GM18502 (cell line): Measurements from ENCODE around the gene CHID1.

ENCODE experiments used
- ATAC-seq: cut with Tn5 transposase; IDR thresholded peaks from one replicate; pipeline ENCODE4 v1.9.1; 2021; ENCODE audit warnings: mild to moderate bottlenecking; ENCODE audit not compliant: unreplicated experiment, poor library complexity

CHID1 gene

GRCh38 chr11:853682-854448 is 56.7 kb downstream of the CHID1 start:
- no peak for ATAC-seq

- no peak for ATAC-seq
Measured at GRCh38 chr11:852762-853161, 57.8 kb downstream of the CHID1 start.

DNA sequence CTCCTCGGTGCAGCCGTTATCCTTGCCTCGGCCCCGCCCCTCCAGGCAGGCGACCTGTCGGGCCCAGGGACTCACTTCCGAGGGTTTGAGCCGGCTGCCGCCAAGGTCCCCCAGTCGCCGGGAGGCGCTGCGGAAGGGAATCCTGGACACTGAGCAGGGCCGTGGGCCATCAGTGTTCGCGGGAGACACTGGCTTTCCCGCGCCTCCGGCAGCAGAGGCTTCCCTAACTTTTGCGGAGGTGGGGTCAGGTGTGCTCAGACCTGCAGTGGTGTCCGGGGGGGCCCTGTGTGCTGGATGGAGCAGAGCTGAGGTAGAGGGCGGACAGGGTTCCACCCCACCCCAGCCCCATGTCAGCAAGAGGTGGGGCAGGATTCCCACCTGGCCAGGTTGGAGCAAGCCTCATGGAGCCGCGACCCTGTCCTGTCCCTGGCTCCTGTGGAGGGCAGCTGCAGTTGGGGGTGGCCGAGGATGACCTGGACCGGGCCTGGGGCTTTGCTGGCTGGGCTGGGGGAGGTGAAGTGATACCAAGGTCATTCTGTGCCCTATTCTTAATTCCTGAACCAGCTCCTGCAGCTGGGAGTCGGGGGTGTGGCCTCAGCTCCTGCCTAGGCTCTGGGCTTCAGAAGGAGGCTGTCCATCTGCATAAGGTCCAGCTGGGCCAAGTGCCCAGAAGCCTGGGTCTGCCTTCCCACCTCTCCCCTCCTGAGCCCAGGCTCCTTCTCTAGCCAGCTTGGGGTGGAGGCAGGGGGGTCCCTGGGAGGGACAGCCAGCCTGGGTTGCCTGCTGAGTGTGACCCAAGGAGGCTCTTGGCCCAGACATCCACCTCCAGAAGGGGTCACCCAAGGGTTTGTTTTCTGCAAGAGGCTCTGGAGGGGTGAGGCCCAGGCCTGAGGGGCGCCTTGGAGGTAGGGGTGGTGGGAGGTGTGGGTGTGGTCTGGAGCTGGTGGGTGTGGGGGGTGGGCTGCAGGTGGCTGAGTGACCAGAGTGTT is 59.5 kb downstream of the CHID1 start:
- no peak for ATAC-seq

DNA sequence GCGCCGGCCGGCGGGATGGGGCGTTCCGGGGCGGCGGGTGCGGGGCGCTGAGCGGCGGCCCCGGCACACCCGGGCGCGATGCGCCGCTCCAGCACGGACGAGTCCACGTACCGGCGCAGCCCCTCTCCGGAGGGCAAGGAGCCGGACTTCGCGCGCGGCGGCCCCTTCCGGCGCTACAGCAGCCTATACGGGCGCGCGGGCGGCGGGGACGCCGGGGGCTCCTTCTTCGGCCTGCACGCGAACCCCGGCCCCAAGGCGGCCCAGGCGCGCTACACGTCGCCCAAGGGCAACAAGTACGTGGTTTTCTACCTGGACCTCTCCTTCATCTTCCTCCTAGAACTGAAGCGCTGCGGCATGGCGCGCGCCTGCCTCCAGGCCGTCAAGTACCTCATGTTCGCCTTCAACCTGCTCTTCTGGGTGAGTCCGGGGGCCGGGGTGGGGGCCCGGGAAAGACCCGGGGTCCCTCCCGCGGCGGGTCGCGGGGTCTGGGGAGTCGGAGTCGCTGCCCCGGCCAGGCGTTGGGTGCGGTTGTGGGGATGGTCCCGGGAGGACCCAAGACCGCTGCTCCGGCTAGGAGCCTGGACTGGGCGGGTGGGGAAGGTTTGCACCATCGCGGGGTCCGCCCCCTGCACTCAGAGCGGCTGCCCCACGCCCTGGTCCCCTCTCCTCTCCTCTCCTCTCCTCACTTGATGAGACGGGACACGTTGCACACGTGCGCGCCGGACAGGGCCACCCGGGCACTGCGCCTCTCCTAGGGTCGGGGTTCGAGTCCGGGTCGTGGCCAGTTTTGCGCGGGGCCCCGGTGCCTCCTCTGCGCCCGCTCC is 60.4 kb downstream of the CHID1 start:
- no peak for ATAC-seq

- no peak for ATAC-seq
Measured at GRCh38 chr11:849104-849824, 61.3 kb downstream of the CHID1 start.

DNA sequence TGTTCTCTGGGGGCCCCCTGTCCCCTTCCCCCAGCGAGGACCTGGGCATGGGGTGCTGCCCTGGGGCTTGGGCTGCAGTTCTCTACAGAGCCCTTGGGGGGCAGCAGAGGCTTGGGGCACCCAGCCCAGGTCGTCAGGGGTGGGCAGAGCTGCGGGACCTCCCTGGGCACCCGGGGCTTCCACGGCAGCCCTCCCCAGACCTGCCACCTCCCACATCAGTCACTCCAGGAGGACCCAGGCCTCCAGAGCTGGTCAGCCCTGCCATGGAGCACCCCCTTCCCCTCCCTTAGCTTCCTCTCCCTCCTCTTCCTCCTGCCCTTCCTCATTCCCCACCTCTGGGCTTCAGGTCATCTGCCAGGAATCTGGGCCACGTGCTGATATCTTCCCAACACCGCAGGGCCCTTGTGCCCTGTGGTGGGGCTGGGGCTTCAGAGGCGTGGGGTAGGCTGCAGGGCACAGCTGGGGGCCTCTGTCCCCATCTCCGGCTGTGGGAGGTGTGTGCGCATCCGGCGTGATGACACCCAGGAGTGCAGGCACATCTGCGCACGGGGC is 62.2 kb downstream of the CHID1 start:
- no peak for ATAC-seq

- no peak for ATAC-seq
Measured at GRCh38 chr11:847876-848275, 62.7 kb downstream of the CHID1 start.

- ATAC-seq: no peak
Measured at GRCh38 chr11:846496-847098, 64.0 kb downstream of the CHID1 start.

GRCh38 chr11:845872-846495 is 64.6 kb downstream of the CHID1 start:
- no peak for ATAC-seq

DNA sequence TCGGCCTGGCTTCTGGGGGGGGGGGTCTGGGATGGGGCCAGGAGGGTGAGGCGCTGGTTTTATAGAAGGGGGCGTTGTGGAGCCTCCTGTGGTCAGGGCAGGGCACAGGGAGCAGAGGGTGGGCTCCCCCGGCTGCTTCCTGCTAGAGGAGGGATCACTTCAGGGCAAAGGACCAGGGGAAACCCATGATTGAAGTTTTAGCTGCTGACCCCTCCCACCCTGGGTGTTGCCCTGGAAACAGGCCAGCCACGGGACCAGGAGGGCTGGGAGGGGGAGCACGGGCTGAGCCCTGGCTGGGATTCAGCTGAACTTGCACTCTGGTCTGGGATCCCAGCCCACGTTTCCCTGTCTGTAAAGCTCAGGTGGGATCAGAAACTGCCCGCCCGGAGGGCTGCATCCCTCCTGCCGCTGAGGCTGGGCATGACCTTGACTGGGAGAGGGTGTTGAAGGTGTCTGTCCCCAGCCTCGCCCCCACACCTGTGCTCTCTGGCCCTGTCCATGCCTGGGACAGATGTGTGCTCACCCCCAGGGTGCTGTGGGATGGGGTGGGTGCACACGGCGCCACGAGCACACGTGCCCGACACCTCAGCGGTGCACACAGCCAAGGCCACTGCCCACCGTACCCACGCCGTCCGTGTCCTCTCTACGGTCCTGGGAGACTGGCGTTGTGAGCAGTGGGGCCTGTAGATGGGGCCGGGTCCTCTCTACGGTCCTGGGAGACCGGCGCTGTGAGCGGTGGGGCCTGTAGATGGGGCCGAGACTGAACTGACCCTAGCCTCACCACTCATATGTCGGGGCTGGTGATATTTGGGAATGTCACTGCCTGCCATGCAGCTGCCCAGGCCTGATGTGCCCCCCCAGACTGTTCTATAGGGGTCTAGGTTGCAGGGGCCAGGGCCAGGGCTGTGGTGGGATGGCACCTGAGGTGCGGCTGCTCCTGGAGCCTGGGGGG is 65.6 kb downstream of the CHID1 start:
- no peak for ATAC-seq

- ATAC-seq: no peak
Measured at GRCh38 chr11:843818-844692, 66.6 kb downstream of the CHID1 start.

GRCh38 chr11:843086-843734 is 67.4 kb downstream of the CHID1 start:
- no peak for ATAC-seq

- ATAC-seq: peak; percentile 69
Measured at GRCh38 chr11:842370-843002, 68.1 kb downstream of the CHID1 start, which contains the start of the genes POLR2L and TSPAN4. Gene POLR2L, minus strand, starts transcription at chr11:842529. Its CDS starts 21 bp downstream, at chr11:842508. Gene TSPAN4, plus strand, starts transcription at chr11:842852. Its CDS starts 7,453 bp downstream, at chr11:850305.

DNA sequence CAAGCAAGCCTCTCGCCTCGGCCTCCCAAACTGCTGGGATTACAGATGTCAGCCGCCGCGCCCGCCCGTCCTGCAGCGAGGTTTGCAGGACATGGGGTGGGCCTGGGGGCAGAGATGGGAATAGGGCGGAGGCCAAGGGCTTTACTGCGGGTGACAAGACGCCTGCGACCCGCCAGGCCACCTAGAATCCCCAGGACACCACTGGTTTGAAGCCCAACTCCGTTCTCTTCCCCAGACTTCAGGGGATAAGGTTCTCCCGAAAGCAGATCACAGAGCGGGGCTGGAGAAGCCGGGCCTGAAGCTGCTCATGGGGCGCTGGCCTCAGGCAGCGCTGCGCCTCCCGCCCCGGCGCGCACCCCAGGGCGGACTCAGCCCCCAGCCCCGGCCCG is 68.6 kb downstream of the CHID1 start:
- peak; percentile 35 for ATAC-seq

DNA sequence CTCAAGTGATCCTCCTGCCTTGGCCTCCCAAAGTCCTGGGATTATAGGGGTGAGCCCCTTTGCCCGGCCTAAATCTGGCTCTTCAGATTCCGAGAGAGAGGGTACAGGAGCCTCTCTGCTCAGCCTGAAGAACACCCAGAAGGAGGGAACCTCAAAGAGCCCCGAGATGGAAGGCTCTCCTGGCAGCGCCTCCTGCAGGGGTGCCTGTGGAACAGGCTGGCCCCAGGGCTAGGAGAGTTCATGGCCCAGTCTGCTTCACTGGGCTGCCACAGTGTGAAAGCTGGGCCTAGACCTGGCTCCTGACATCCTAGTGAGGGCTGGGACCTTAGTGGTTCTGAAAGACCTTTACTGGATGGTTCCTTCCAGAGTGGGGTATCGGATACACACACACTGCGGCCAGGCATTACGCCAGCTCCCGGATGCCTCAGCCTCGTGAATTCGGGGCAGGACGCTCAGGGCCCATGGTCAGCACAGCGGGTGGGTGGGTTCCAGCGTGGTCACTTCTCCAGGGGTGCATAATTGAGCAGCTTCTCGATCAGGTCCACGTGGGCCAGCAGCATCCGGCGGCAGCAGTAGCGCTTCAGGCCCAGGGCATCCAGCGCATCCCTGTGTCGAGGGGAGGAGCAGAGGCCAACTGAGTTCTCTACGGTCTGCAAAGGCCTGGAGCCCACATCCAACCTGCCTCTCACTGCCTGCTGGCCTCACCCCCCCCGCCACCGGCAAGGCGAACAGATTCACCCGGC is 70.6 kb downstream of the CHID1 start:
- no peak for ATAC-seq
